IPS-11a (cell line): ENCODE results near the gene KLHL30.

ENCODE experiments used
- H3K4me3 ChIP-seq: one replicate; pipeline ENCODE4 v1.5.1; 2013; ENCODE audit warnings: low read depth, low read length, control low read depth

KLHL30 gene

GRCh38 chr2:238144262-238144661 lies 5.8 kb downstream of the KLHL30 start:
- H3K4me3 ChIP-seq = no peak overlapping the region

- H3K4me3 ChIP-seq = no peak overlapping the region
These were observed 6.6 kb downstream of the KLHL30 start for GRCh38 chr2:238145046-238145445.

- no peak overlapping the region for H3K4me3 ChIP-seq
These were observed 7.4 kb downstream of the KLHL30 start for GRCh38 chr2:238145851-238146250.

- H3K4me3 ChIP-seq = no peak overlapping the region
These were observed 8.5 kb downstream of the KLHL30 start for GRCh38 chr2:238146884-238147544.

- H3K4me3 ChIP-seq = no peak overlapping the region
These were observed 10.5 kb downstream of the KLHL30 start for GRCh38 chr2:238148981-238149380.

GRCh38 chr2:238149841-238150572 lies 11.5 kb downstream of the KLHL30 start:
- no peak overlapping the region for H3K4me3 ChIP-seq

- H3K4me3 ChIP-seq = no peak overlapping the region
These were observed 12.2 kb downstream of the KLHL30 start for GRCh38 chr2:238150686-238151085.

GRCh38 chr2:238151205-238151604 lies 12.7 kb downstream of the KLHL30 start:
- no peak overlapping the region for H3K4me3 ChIP-seq

GRCh38 chr2:238151628-238152235 lies 13.3 kb downstream of the KLHL30 start:
- no peak overlapping the region for H3K4me3 ChIP-seq

GRCh38 chr2:238152771-238153688 lies 14.6 kb downstream of the KLHL30 start:
- no peak overlapping the region for H3K4me3 ChIP-seq

- no peak overlapping the region for H3K4me3 ChIP-seq
These were observed 16.1 kb downstream of the KLHL30 start for GRCh38 chr2:238154570-238154969.

GRCh38 chr2:238155051-238155760 lies 16.7 kb downstream of the KLHL30 start:
- no peak overlapping the region for H3K4me3 ChIP-seq

- H3K4me3 ChIP-seq = no peak overlapping the region
These were observed 17.6 kb downstream of the KLHL30 start for GRCh38 chr2:238155761-238156694.

- no peak overlapping the region for H3K4me3 ChIP-seq
These were observed 19.1 kb downstream of the KLHL30 start for GRCh38 chr2:238157506-238158017.

GRCh38 chr2:238158018-238158508 lies 19.6 kb downstream of the KLHL30 start:
- H3K4me3 ChIP-seq = peak overlapping the region; percentile 61

GRCh38 chr2:238158509-238159070 lies 20.1 kb downstream of the KLHL30 start, which contains the start of gene ERFE:
ERFE (plus strand) TSS chr2:238158970; CDS start chr2:238159008, 38 bp downstream.
- peak within 1 kb of the TSS; percentile 61 for H3K4me3 ChIP-seq

GRCh38 chr2:238159071-238159539 lies 20.6 kb downstream of the KLHL30 start:
- no peak overlapping the region for H3K4me3 ChIP-seq

GRCh38 chr2:238159661-238160205 lies 21.3 kb downstream of the KLHL30 start:
- H3K4me3 ChIP-seq = no peak overlapping the region
